HT-29 (cell line): ENCODE data around the gene ASB2. TPM values are rescaled to one million over a fixed set of nuclear protein-coding genes. Genes with fewer than 3 reads are reported as not detected.

Experiments used
- DNase-seq: peaks from one replicate; pipeline ENCODE4 v3.0.0-alpha.2; 2015; ENCODE audit warnings: low spot score
- total RNA-seq: library from RNA; depleted of rRNA; stranded (reverse); fragments of >200 nt; shearing (Covaris generic); gene quantifications from 2 replicates; pipeline ENCODE4 v1.2.3, GENCODE V29; 2014

Gene ASB2
- total RNA-seq, 1 experiment from 2014 or later, result 0.05 TPM

DNA sequence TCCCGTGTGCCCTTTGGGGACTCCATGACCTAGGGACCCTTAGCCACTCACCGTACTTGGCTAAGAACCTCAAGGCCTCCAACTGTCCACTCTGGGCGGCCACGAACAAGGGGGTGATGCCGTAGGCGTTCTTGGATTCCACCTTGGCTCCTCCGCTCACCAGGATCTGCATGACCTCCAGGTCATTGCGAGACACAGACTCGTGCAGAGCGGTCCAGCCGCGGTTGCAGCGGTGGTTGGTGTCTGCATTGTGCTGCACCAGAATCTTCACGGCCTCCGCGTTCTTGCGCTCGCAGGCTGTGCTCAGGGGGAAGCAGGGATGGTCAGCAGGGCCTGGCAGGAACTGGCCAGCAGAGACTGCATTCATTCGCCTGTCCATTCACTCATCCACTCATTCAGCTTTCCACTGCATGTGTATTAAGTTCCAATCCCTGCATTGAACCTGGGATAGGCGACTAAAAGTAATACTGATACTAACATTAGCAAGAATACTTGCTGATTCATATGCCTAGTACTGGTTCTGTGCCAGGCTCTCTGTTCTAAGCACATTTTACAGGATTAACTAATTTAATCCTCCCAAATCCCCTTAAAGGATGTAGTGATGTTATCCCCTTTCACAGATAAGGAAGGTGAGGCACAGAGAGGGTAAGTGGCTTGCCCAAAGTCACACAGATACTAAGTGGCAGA is 25.3 kb downstream of the ASB2 start:
- no peak for DNase-seq

DNA sequence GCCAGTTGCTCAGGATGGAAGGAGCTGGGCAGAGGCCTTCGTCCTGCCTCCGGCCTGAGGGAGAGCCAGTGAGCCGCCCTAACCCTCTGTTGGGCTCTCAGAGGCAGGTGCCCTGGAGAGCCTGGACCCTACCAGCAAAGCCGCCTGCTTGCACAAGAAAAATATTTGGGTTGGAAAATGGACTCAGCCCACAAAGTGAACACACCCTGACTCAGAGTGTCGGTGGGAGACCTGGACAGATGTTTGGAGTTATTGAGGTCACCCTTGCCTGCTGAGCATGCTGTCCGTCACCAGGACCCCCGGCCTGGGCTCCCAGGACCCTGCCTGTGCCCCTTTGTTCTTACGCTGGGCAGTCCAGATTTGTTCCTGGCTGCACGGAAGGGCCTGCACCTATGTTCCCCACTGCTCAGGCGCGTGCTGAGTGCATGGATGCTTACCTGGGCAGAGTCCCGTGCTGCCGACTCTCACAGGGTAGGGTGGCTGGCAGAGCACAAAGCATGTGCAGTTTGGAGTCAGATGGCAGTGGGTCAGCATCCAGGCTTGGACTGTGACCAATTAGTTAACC is 26.8 kb downstream of the ASB2 start:
- no peak for DNase-seq

- no peak for DNase-seq
Measured at GRCh38 chr14:93947282-93947681, 29.1 kb downstream of the ASB2 start.

- DNase-seq, result no peak
Measured at GRCh38 chr14:93946541-93947090, 29.8 kb downstream of the ASB2 start.

- DNase-seq, result no peak
Measured at GRCh38 chr14:93946104-93946503, 30.3 kb downstream of the ASB2 start.

DNA sequence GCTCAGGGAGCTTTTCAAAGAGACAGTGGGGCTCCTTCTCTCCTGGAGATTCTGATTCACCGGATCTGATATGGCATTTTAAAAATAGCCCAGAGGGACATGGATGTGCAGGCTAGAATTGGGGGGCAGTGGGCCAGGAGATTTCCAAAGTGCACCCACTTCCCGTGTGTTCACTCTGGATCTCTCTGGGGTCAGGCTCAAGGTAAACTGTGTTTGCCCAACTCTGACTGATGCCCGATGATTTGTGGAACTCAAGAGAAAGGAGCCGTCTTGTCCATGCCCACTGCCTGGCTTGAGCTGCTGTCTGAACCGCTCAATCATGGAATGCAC is 31.3 kb downstream of the ASB2 start:
- no peak for DNase-seq

DNA sequence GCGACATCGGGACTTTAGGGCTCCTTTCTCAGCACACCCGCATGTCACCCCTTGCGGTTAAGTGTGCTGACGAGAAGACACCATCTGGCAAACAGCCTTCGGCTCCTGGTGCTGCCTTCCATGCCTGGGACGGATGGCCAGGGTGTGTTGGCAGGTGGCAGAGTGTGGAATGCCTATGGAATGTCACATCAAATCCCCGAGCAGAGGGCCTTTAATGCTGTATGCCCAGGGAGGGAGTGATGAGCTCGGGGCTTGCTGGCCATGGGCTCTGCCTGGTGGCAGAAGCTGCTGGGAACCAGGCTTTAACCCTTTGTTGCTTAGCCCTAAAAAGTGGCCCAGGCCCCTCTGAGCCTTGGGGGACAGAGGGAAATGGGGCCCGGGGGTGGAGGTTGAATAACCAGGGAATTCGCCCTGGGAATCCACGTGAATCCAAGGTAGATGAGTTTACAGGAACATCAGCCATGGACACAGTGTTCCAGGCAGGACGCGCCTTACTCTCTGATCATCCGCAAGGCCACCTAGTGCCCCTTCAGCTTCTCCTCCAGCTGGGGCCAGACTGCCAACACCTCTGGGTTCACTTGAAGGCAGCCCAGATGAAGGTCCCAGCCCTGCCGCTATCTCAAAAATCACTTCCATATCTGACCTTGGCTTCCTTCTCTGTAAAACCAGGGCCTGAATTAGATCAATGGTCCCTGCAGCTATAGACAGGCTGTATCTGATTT is 31.9 kb downstream of the ASB2 start:
- no peak for DNase-seq

GRCh38 chr14:93943930-93944329 is 32.4 kb downstream of the ASB2 start:
- DNase-seq, result no peak

- DNase-seq, result no peak
Measured at GRCh38 chr14:93943052-93943451, 33.3 kb downstream of the ASB2 start.

DNA sequence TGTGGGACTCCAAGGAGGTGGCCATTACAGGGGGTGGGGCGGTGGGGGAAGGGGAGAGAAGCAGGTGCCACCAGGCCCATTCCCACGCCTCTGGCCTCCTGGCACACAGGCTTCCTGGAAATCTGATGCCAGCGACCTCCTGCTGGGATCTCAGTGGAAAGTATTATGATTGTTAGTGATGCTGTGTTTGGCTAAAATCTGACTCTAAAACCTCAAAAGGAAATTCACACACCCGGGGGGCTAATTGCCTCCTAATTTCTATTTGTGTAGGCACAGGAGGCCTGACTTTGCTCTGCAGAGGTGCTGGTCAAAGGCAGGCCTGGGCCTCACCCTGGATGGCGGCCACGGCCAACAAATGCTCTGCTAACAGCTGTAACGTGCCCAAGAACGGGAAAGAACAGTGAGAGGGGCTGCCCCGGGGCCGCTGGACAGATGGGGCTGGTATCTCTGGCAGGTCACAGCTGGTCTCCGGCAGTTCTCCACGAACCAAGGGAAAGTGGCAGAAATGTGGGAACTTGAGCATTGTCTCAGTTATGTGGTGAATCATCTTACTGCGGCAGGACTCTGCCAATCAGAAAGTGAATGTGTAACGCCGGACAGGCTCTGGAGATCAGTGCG is 35.0 kb downstream of the ASB2 start:
- DNase-seq, result no peak

- DNase-seq, result no peak
Measured at GRCh38 chr14:93940437-93940836, 35.9 kb downstream of the ASB2 start.

GRCh38 chr14:93939304-93940229 is 36.8 kb downstream of the ASB2 start:
- peak; percentile 70 for DNase-seq

GRCh38 chr14:93938751-93939303 is 37.5 kb downstream of the ASB2 start:
- DNase-seq, result no peak

DNA sequence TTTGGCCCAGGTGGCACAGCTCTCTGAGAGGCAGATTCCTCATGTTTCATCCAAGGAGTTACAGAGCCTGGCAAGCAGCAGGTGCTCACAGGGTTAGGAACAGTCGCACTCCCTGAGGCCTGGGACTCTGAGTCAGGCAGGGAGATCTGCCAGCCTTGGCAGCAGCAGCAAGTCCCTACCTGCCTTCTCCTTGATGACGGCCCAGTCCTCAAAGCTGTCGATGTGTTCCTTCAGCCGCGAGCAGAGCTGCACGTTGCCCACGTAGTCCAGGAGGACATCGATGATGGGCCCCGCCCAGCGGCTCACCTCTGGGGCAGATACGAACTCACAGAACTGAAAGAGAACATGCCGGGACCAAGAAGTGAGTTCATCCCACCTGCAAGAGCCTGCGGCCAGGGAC is 38.9 kb downstream of the ASB2 start:
- no peak for DNase-seq

DNA sequence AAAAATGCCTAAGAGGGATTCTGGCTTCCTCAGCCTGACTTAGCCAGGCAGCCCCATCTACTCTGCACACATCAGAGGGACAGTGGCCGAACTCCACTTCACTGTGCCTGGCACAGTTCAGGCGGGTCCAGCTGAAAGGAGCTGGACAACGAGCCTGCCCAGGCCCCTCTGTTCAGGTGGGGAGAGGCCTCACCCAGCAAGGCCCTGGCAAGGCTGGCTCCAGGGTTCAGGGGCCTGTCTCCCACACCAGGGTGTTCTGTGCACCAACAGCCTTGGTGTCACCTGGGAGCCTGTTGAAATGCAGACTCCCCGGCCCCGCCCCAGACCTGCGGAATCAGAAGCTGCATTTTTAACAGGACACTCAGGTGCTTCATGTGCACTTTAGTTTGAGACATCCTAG is 39.4 kb downstream of the ASB2 start:
- no peak for DNase-seq

- peak; percentile 62 for DNase-seq
Measured at GRCh38 chr14:93936245-93936644, 40.1 kb downstream of the ASB2 start.

DNA sequence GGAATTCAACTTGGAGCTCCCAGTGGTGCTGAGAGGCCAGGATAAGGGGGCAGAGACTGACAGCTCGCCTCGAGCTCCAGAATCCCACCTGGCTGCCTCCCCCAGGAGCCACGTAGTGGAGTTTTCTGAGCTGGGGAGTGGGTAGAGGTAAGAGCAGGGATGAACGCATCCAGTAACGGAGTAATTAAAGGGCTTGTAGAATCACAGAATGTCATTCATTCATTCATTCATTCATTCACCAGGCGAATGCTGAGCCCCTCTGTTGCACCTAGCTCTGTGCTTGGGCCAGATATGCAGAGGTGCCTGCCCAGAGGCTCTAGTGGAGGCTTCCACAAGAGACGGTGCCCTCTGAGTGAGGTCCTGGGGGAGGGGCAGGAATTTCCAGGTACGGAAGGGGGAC is 41.2 kb downstream of the ASB2 start:
- DNase-seq, result no peak

- no peak for DNase-seq
Measured at GRCh38 chr14:93932642-93933041, 43.7 kb downstream of the ASB2 start.

DNA sequence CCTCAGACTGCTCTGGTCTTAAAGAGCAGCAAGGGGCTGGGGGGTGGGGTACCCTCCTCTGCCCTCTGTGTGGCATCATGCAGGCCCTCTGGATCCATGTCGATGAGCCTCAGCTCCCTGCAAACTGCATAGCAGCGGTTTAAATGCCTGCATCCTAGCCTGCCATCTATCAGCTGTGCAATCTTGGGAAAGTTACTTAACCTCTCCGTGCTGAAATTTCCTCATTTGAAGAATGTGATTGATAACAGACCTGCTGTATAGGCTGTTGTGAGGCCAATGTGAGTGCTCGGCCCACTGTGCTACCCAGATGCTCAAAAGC is 45.4 kb downstream of the ASB2 start:
- no peak for DNase-seq

GRCh38 chr14:93930296-93930988 is 45.9 kb downstream of the ASB2 start:
- no peak for DNase-seq

DNA sequence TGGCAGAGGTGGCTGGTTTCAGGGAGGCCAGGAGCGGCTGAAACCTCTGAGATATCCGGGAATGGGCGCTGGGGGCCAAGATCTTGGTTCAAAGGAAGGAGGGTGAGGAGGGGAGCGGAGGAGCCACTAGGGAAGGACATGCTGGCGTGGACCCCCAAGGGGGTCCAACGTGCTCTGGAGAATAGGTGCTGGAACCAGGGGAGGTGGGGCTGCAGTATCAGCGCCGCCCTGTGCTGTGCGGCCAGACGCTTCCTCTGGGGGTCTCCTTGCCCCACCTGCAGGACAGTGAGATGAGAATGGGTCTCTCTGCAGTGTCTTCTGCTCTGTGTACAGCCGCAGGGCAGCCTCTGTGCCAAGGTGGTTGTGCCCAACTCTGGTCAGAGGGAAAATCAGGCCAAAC is 46.7 kb downstream of the ASB2 start:
- DNase-seq, result no peak
